ENCODE measurements around the gene CETP.
A peak's percentile ranks its signal among the peaks of the same experiment; 100 is the strongest.

The CETP gene

DNA sequence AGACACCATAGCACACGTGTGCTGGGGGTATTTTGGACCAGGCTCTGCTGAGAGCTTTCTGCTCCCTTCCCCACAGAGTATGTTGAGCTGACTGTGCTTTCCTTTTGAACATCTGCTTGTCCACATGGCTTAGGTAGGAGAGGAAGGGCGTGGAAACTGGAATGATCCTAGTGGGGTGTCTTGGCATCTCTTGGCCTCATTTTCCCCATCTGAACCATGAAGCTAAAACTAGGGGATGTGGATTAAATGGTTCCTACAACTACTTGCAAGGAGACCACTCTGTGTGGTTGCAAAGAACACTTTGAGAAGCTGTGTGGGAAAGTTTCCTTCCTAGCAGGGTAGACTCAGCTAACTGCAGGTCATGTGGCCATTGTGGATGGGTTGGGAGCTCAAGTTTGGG lies 20.9 kb downstream of the CETP start:
- no peaks in the 10 kb centered on the region for H3K36me3 ChIP-seq
- H3K27me3 ChIP-seq: no peaks in the 10 kb centered on the region
- peak in 1 of 2 donors; percentile 25 for DNase-seq
- H3K4me1 ChIP-seq: peaks cover 0 to 59% (median 35%) of the 10 kb centered on the region in 4 donors
- no peaks in the 10 kb centered on the region for H3K9me3 ChIP-seq
- intact Hi-C loops (cut with DNase I; ENCODE audit: low total_unique reads): no loop called here
- no peak overlapping the region for H3K4me3 ChIP-seq
- TF ChIP-seq, protein P1, sequence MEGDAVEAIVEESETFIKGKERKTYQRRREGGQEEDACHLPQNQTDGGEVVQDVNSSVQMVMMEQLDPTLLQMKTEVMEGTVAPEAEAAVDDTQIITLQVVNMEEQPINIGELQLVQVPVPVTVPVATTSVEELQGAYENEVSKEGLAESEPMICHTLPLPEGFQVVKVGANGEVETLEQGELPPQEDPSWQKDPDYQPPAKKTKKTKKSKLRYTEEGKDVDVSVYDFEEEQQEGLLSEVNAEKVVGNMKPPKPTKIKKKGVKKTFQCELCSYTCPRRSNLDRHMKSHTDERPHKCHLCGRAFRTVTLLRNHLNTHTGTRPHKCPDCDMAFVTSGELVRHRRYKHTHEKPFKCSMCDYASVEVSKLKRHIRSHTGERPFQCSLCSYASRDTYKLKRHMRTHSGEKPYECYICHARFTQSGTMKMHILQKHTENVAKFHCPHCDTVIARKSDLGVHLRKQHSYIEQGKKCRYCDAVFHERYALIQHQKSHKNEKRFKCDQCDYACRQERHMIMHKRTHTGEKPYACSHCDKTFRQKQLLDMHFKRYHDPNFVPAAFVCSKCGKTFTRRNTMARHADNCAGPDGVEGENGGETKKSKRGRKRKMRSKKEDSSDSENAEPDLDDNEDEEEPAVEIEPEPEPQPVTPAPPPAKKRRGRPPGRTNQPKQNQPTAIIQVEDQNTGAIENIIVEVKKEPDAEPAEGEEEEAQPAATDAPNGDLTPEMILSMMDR (IDR thresholded peaks at IDR 0.05): no peak
- peak overlapping the region in 1 of 2 donors; percentile 29 for H3K27ac ChIP-seq

DNA sequence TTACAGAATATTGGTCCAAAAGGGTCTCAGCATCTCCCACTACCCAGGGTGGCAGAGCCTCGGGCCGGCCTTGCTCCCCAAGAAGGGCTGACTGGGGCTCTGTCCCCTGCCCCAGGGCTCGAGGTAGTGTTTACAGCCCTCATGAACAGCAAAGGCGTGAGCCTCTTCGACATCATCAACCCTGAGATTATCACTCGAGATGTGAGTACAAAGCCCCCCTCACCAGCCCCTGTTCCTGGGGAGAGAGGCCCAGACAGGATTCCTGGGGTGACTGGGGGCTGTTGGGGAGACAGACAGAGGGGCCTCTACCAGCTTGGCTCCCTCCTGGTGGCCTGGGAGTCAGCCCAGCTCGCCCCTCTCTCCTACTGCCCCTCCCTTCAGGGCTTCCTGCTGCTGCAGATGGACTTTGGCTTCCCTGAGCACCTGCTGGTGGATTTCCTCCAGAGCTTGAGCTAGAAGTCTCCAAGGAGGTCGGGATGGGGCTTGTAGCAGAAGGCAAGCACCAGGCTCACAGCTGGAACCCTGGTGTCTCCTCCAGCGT lies 21.5 kb downstream of the CETP start:
- intact Hi-C loops (cut with DNase I; ENCODE audit: low total_unique reads): no loop called here
- no peaks in the 10 kb centered on the region for H3K27me3 ChIP-seq
- TF ChIP-seq, protein P1 (IDR thresholded peaks at IDR 0.05): no peak
- no peaks in the 10 kb centered on the region for H3K36me3 ChIP-seq
- no peaks in the 10 kb centered on the region for H3K9me3 ChIP-seq
- peak in 1 of 2 donors; percentile 62 for DNase-seq
- no peak overlapping the region for H3K4me3 ChIP-seq
- peak overlapping the region in 1 of 2 donors; percentile 29 for H3K27ac ChIP-seq
- H3K4me1 ChIP-seq: peaks cover 0 to 65% (median 38%) of the 10 kb centered on the region in 4 donors

DNA sequence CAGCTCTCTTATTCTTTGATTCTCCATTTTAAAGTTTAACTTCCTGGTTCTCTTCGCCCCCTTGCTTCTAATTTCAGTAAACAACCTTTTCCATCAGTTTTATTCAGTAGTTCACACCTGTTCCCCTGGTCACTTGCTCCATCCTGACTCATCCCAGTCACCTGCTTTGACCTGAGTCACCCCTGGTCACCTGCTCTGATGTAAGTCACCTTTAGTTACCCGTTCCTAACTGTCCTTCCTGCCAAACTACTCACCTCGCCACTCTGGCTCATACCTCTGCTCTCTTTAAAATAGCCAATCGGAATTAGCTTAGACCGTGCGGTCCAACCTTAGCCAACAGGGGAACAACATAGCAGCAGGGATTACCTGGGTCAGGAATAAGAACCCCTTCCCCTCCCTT lies 22.9 kb downstream of the CETP start:
- H3K4me1 ChIP-seq: peaks cover 0 to 74% (median 47%) of the 10 kb centered on the region in 4 donors
- intact Hi-C loops (cut with DNase I; ENCODE audit: low total_unique reads): loop anchor here (5.0 kb wide), 1 partner anchor 52 kb away; the partner anchor contains the start of gene HERPUD1
- no peaks in the 10 kb centered on the region for H3K36me3 ChIP-seq
- peak in 1 of 2 donors; percentile 11 for DNase-seq
- TF ChIP-seq, protein P1 (IDR thresholded peaks at IDR 0.05): no peak
- no peaks in the 10 kb centered on the region for H3K27me3 ChIP-seq
- no peak overlapping the region for H3K4me3 ChIP-seq
- H3K27ac ChIP-seq: no peak overlapping the region
- H3K9me3 ChIP-seq: no peaks in the 10 kb centered on the region

DNA sequence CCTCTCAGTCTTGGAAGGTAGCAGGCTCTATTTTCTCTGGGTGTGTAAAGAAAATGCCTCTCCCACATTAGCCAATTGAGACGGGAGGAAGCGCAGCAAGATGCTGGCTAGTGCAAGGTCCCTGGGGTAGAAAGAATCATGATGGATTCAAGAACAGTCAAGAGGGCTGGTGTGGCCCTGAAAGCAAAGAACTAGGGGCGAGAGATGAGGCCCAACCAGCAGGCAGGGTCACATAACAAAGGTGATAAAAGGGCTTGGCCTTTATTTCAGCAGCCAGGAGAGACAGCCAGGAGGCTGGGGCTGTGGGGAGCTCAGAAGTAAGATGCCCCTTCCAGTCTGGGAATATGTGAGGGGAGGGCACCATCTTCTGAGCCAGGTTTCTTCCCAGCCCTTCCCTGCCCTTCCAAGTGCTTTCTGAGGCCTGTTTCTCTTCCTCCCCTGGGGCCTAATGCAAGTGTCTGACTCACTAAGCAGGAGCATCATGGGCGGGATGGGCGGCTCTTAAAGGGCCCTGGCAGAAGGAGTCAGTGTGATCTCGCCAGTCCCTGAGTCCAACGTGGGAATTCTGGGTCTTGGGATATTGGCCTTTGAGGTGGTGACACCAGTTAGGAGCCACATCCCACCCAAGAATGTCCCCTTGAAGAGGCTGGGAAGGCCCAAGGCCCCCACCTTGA lies 23.7 kb downstream of the CETP start:
- Histone ChIP-seq H3K27ac (peak overlapping the region; percentile 65 to 68), H3K4me1 (peaks cover 0 to 81% (median 51%) of the 10 kb centered on the region in 4 donors), H3K36me3 (no peaks in the 10 kb centered on the region), H3K9me3 (no peaks in the 10 kb centered on the region), H3K27me3 (no peaks in the 10 kb centered on the region), H3K4me3 (no peak overlapping the region)
- peak; percentile 89 to 91 for DNase-seq
- intact Hi-C loops (cut with DNase I; ENCODE audit: low total_unique reads): loop anchor here (5.0 kb wide), 1 partner anchor 53 kb away; the partner anchor contains the start of gene HERPUD1
- TF ChIP-seq, protein P1 (IDR thresholded peaks at IDR 0.05): no peak

DNA sequence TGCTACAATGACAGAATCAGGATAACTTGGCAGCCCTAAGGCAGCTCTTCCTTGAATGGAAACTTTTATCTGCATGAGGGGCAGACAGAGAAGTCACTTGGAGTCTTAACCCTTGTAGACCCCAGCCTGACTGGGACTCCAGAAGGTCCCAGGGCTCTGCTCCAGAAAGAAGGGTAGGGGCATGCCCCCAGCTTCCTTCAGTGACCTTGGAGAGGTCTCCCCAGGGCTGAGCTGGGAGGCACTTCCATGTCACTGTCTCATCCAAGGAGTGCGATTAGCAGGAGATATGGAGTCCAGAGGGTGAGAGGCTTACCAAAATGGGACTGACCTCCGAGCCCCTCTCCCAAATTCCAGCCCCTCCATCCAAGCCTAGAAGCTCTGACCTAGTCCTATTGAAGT lies 24.2 kb downstream of the CETP start:
- peak overlapping the region; percentile 65 to 68 for H3K27ac ChIP-seq
- H3K4me1 ChIP-seq: peaks cover 0 to 82% (median 55%) of the 10 kb centered on the region in 4 donors
- TF ChIP-seq, protein P1 (IDR thresholded peaks at IDR 0.05): no peak
- DNase-seq: peak in 1 of 2 donors; percentile 49
- intact Hi-C loops (cut with DNase I; ENCODE audit: low total_unique reads): loop anchor here (5.0 kb wide), 1 partner anchor 54 kb away; the partner anchor contains the start of gene HERPUD1
- no peaks in the 10 kb centered on the region for H3K36me3 ChIP-seq
- H3K9me3 ChIP-seq: no peaks in the 10 kb centered on the region
- no peaks in the 10 kb centered on the region for H3K27me3 ChIP-seq
- no peak overlapping the region for H3K4me3 ChIP-seq
